HepG2 (cell line): ENCODE data around the gene ELL. TPM values are rescaled to one million over a fixed set of nuclear protein-coding genes. Genes with fewer than 3 reads are reported as not detected.

Experiments used
- ARHGAP35 ChIP-seq: sonication (generic); formaldehyde crosslinking; IDR thresholded peaks from 2 replicates; pipeline ENCODE4 v1.9.0; 2022; ENCODE audit warnings: mild to moderate bottlenecking, inconsistent platforms, moderate library complexity, missing genetic modification reagents, borderline replicate concordance
- ATRX ChIP-seq: sonication (generic); formaldehyde crosslinking; IDR thresholded peaks from 2 replicates; pipeline ENCODE4 v1.4.0; 2020; ENCODE audit warnings: missing genetic modification reagents, borderline replicate concordance
- ELF3 ChIP-seq: IDR thresholded peaks from 2 replicates; pipeline ENCODE4 v1.6.1; 2016; ENCODE audit warnings: missing genetic modification reagents, missing compliant biosample characterization
- FOXP1 ChIP-seq, 2 experiments: fragments of 450-650 bp in 1 of 2; IDR thresholded peaks; 2 replicates each; pipeline ENCODE4 v1.6.1; 2017 to 2018; ENCODE audit warnings: antibody characterized with exemption in 1 of 2
- HNRNPK ChIP-seq: fragments of 200-400 bp; formaldehyde crosslinking; IDR thresholded peaks from 2 replicates; pipeline ENCODE4 v1.6.1; 2018; ENCODE audit warnings: low read length, low read depth, moderate library complexity, mild to moderate bottlenecking; ENCODE audit not compliant: poor library complexity, severe bottlenecking
- KDM3A ChIP-seq: IDR thresholded peaks from 2 replicates; pipeline ENCODE4 v1.6.1; 2018; ENCODE audit warnings: low read depth, missing compliant biosample characterization
- NR2F1 ChIP-seq, 2 experiments: fragments of 450-650 bp in 1 of 2; formaldehyde crosslinking in 1 of 2; IDR thresholded peaks; 2 replicates each; pipeline versions ENCODE4 v1.5.0 to v1.6.1; 2016 to 2020; ENCODE audit warnings: mild to moderate bottlenecking in 1 of 2, missing compliant biosample characterization in 1 of 2, missing genetic modification reagents in 1 of 2, moderate library complexity in 1 of 2
- PREB ChIP-seq: sonication (generic); formaldehyde crosslinking; IDR thresholded peaks from 2 replicates; pipeline ENCODE4 v1.4.0; 2020; ENCODE audit warnings: missing genetic modification reagents
- RXRA ChIP-seq: sonication (generic); formaldehyde crosslinking; IDR thresholded peaks from 2 replicates; pipeline ENCODE4 v1.5.1; 2020; ENCODE audit warnings: missing genetic modification reagents
- SNAPC4 ChIP-seq: sonication (generic); formaldehyde crosslinking; IDR thresholded peaks from 2 replicates; pipeline ENCODE4 v1.4.0; 2020; ENCODE audit warnings: mild to moderate bottlenecking, missing genetic modification reagents
- ZNF431 ChIP-seq: sonication (generic); formaldehyde crosslinking; IDR thresholded peaks from 2 replicates; pipeline ENCODE4 v1.9.0; 2022; ENCODE audit warnings: missing genetic modification reagents, low read depth, mild to moderate bottlenecking, borderline replicate concordance
- polyA plus RNA-seq, 8 experiments: library from polyadenylated mRNA; depleted of rRNA in 3 of 8; stranded (reverse) in 7 of 8; unstranded in 1 of 8; fragments of >200 nt; fragmentation: Illumina TruSeq in 4 of 8; extraction: Trizol in 4 of 8; gene quantifications; 2 replicates each; pipeline versions ENCODE4 v1.2.1 to v1.2.3, GENCODE V29; 2011 to 2016; ENCODE audit warnings: low read depth in 4 of 8, missing spikeins in 1 of 8, mixed read lengths in 1 of 8; ENCODE audit not compliant: insufficient read depth in 1 of 8
- total RNA-seq, 5 experiments: library from RNA; depleted of rRNA; stranded (reverse); fragments of >200 nt; fragmentation: Illumina TruSeq; extraction: Trizol; gene quantifications; 2 replicates each; pipeline ENCODE4 v1.2.3, GENCODE V29; 2016; ENCODE audit warnings: low read depth in 1 of 5
- TF ChIP-seq, protein P1 (sequence below), 2 experiments: sonication (generic) in 1 of 2; formaldehyde crosslinking in 1 of 2; IDR thresholded peaks; 2 replicates each; pipeline versions ENCODE4 v1.4.0 to v1.6.1; 2016 to 2020; ENCODE audit warnings: borderline replicate concordance in 1 of 2, low read depth in 1 of 2, mild to moderate bottlenecking in 1 of 2, missing genetic modification reagents in 1 of 2
- TF ChIP-seq, protein P2 (sequence below): sonication (generic); formaldehyde crosslinking; IDR thresholded peaks from 2 replicates; pipeline ENCODE4 v1.8.1; 2022; ENCODE audit warnings: low read depth, mild to moderate bottlenecking, missing genetic modification reagents

Gene ELL
- total and polyA plus RNA-seq, 2 of the 13 experiments (the other 11 are each of a cell fraction or from before 2014, with no cell fraction given): 3.7 to 5.4 TPM

DNA sequence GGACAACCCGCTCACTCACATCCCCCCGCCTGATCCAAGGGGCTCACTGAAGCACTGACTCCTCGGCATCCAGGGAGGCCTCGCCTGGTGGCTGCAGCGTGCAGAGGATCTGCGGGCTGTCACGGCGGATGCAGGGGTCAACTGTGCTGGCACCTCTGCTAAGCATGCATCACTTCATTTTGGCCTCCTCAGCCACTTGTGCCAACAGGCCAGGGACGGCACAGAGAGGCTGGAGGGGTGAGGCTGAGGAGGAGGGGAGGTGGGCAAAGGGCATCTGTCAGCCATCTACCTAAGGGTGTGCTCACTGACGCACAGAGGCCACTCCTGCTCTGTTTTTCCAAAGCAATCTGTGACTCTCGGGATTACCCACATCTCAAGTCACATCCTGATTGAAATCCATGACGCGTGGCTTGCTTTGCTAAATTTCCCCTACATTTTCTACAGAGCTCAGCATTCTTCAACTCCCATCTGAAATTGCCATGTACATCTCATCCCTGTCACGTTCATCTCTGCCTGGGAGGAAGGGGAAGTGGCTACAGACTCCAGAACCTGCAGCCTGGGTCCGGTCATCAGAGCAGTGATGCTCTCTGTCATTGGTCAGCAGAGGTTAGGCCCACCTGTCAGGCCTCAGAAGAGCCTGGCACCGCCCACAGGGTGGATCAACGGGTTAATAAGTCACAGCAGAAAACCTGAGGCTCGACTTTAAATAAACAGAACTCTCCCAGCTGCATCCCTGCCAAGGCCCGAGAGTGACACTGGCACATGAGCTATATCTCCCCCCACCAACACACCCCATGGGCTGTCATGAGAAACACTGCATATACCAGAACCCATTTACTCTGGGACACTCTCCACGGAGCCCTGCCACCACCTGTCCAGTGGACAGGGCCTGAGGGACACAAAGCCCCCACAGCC, 17.6 kb downstream of the ELL start (continued):
- TF ChIP-seq ARHGAP35 (CRISPR knock-in tag): no peak
- peak; percentile 68 for TF ChIP-seq ELF3 (CRISPR knock-in tag)
- no peak for TF ChIP-seq FOXP1 (IDR thresholded peaks at IDR 0.05)
- TF ChIP-seq FOXP1 (CRISPR knock-in tag; IDR thresholded peaks at IDR 0.05): peak; percentile 53; the same call in 1 of the 2 replicates
- TF ChIP-seq HNRNPK: no peak
- no peak for TF ChIP-seq SNAPC4 (CRISPR knock-in tag)
- TF ChIP-seq, protein P1, sequence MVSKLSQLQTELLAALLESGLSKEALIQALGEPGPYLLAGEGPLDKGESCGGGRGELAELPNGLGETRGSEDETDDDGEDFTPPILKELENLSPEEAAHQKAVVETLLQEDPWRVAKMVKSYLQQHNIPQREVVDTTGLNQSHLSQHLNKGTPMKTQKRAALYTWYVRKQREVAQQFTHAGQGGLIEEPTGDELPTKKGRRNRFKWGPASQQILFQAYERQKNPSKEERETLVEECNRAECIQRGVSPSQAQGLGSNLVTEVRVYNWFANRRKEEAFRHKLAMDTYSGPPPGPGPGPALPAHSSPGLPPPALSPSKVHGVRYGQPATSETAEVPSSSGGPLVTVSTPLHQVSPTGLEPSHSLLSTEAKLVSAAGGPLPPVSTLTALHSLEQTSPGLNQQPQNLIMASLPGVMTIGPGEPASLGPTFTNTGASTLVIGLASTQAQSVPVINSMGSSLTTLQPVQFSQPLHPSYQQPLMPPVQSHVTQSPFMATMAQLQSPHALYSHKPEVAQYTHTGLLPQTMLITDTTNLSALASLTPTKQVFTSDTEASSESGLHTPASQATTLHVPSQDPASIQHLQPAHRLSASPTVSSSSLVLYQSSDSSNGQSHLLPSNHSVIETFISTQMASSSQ (IDR thresholded peaks at IDR 0.05; ENCODE audit: low read depth): peak; percentile 79
- TF ChIP-seq, protein P1 (CRISPR knock-in tag; IDR thresholded peaks at IDR 0.05; ENCODE audit: borderline replicate concordance): peak; percentile 89; the same call in 1 of the 2 replicates
- no peak for TF ChIP-seq ATRX (CRISPR knock-in tag)
- TF ChIP-seq, protein P2, sequence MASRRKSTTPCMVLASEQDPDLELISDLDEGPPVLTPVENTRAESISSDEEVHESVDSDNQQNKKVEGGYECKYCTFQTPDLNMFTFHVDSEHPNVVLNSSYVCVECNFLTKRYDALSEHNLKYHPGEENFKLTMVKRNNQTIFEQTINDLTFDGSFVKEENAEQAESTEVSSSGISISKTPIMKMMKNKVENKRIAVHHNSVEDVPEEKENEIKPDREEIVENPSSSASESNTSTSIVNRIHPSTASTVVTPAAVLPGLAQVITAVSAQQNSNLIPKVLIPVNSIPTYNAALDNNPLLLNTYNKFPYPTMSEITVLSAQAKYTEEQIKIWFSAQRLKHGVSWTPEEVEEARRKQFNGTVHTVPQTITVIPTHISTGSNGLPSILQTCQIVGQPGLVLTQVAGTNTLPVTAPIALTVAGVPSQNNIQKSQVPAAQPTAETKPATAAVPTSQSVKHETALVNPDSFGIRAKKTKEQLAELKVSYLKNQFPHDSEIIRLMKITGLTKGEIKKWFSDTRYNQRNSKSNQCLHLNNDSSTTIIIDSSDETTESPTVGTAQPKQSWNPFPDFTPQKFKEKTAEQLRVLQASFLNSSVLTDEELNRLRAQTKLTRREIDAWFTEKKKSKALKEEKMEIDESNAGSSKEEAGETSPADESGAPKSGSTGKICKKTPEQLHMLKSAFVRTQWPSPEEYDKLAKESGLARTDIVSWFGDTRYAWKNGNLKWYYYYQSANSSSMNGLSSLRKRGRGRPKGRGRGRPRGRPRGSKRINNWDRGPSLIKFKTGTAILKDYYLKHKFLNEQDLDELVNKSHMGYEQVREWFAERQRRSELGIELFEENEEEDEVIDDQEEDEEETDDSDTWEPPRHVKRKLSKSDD (CRISPR knock-in tag): 0 out of 2 replicates have a peak, but pooled peaks have one; percentile 21
- TF ChIP-seq NR2F1 (CRISPR knock-in tag; IDR thresholded peaks at IDR 0.05): 0 out of 4 replicates have a peak, but pooled peaks of 1 of the 2 experiments have one; percentile 8
- no peak for TF ChIP-seq ZNF431 (CRISPR knock-in tag)
- peak; percentile 26; the same call in 1 of the 2 replicates for TF ChIP-seq RXRA (CRISPR knock-in tag)
- TF ChIP-seq PREB: no peak
- TF ChIP-seq KDM3A (CRISPR knock-in tag): no peak
